HG02870 (cell line): ENCODE measurements around the gene MSS51.
"Not testable (repeated sequence)": the region's sequence is repeated elsewhere in the genome, so short reads cannot be mapped to it uniquely, and the experiment has no call there.

Source experiments
- ATAC-seq: cut with Tn5 transposase; IDR thresholded peaks from one replicate; pipeline ENCODE4 v1.9.1; 2021; ENCODE audit warnings: mild to moderate bottlenecking, moderate library complexity; ENCODE audit not compliant: unreplicated experiment

The MSS51 gene

DNA sequence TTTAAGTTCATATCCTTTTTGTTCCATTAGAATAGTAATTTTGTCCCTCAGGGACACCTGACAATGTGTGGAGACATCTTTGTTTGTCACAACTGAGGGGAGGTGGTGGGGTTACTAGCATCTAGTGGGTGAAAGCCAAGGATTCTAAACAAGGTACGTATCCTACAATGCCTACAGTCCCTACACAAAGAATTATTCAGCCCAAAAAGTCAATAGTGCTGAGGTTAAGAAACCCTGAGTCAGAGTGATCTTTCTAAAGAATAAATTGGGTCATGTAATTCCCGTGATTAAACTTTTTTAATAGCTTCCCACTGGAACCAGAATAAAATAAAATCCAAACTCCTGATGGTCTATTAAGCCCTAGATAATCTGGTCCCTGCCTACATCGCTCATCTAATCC, 16.8 kb downstream of the MSS51 start:
- no peak for ATAC-seq

DNA sequence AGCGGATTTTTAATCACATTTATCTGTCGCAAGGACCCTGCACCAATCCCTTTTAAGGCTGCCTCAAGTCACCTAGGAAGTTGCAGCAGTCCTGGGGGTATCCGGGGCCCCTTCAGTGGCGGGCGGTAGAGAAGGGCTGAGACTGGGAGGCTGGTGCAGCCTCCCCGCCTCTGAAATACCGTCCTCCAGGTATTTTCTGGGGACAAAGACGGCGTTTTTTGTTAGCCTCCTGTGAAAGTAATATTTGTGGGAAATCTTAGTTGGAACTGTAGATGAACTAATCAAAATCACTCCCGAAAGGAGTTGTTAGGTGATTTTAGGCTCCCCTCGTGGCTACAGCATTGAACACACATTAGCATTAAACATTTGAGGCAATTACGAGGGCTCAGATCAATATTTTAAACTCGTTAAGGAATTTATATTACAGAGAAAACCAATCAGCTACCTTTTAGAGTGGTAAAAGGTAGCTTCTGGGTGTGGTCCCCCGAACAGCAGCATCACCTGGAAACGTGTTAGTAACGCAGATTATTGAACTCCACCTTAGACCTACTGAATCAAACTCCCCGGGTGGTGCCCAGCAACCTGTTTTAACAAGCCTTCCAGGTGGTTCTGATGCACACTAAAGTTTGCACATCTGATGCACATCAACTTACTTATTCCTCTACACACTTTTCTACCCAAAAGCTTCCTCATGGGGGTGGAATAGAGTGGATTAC, 19.0 kb downstream of the MSS51 start:
- ATAC-seq: peak; percentile 24

DNA sequence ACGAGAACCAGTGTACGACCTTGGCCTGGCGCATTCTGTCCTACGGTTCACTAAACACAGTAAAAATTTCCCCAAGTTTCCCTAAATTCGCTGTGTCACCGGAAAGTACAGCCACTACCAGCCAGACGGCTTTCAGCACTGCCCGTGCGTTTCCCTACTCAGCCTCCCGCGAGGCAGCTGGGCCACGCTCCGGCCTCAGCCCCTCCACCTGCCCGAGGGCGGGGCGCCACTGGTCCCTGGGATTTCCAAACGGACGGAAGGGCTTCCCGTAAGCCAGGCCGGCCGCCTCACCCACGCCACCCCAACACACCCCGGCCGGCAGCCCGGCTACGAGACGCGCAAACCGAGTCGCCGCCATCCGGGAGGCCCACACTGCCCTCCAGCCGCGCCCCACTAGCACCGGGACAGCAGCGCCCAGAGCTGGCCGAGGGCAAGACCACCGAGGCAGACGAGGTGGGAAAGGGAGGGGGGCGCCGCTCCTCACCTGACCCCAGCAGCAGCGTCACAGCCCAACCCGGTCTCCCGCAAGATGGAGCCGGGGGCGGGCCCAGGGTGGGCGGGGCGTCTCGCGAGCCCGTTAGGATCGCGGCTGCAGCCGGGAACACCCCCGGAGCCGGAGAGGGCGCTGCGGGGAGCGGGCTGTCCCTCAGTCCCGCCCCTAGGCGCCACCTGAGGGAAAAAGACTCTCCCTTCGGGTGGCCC, 19.7 kb downstream of the MSS51 start, which contains the start of gene ANXA7:
ANXA7 (minus strand) TSS at position 531 of the 702 bp plus-strand sequence. CDS start 13,202 bp downstream, outside the sequence.
- ATAC-seq: peak; percentile 86

DNA sequence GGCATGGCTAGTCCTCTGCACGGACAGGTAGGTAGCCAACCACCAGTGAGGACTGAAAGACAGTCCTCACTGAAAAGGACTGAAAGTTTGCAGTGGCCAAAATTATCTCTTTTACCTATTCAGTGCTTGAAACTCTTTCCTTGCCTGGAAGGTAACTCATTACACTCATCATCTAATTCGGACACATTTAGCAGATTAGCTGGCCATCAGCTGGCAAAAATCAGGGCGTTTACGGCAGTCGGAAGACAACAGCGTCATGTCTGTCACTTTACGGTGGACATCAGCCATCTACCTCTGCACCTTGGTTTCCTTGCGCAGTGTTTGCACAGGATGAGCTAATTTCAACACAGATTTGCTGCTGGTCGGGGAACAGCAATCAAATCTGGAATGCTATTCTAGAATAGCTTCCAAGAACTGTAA, 20.2 kb downstream of the MSS51 start:
- ATAC-seq: peak; percentile 19

DNA sequence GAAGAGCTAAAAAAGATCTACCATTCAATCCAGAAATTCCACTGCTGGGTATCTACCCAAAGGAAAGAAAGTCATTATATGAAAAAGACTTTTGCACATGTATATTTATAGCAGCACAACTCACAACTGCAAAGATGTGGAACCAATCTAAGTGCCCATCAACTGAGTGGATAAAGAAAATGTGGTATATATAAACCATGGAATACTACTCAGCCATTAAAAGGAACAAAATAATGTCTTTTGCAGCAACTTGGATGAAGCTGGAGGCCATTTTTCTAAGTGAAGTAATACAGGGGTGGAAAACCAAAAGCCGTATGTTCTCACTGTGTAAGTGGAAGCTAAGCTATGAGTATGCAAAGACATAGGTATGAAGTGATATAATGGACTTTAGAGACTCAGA, 22.5 kb downstream of the MSS51 start:
- no peak for ATAC-seq

DNA sequence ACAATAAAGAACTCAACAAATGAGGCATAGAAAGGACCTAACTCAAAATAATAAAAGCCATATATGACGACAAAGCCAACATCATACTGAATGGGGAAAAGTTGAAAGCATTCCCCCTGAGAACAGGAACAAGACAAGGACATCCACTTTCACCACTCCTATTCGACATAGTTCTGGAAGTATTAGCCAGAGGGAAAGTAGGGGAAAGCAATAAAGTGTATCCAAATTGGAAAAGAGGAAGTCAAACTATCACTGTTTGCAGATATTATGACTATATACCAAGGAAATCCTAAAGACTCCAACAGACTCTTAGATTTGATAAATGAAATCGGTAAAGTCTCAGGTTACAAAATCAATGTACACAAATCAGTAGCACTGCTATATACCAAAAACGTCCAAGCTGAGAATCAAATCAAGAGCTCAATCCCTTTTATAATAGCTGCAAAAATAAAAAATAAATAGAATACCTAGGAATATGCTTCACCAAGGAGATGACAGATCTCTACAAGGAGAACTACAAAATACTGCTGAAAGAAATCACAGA, 24.3 kb downstream of the MSS51 start:
- no peak for ATAC-seq

DNA sequence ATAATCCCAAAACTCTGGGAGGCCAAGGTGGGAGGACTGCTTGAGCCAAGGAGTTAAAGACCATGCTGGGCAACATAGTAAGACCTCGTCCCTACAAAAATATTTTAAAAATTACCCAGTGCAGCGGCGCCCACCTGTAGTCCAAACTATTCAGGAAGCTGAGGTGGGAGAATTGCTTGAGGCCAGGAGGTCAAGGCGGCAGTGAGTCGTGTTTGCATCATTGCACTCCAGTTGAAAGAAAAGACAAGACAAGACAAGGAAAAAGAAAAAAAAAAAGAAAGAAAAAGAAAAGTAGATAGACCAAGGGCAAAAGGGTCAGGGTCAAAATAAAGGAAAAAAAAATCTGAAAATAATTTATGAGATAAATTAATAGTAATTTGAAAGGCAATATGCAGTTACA, 25.3 kb downstream of the MSS51 start:
- no peak for ATAC-seq

DNA sequence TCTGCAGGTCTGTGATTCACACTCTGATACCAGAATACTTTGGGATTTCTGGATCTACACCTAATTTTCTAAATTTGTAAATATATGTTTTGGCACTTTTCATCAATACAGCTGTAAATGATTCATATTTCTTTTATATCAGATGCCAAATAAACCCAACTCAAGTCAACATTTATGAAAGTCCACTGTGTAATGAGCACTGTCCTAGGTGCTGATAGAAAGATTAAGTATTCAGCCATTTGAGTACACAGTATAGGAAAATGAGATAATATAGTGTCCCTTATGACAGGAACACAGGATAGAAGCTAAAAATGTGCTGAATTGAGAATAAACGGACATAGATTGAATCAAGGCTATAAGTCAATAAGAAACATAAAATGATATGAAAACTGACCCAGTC, 25.9 kb downstream of the MSS51 start:
- no peak for ATAC-seq

DNA sequence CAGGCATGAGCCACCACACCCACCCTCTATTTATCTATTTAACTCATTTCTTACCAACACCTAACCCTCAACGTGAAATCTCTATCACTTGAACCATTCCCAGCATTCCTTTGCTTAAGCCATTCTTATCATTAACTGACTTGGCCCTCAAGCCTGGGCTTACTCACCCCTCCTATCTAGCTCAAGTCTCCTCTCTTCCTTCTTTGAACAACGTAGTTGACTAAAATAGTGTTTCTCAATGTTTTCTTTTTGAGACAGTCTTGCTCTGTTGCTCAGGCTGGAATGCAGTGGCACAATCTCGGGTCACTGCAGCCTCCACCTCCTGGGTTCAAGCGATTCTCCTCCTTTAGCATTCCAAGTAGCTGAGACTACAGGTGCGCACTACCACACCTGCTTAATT, 26.5 kb downstream of the MSS51 start:
- ATAC-seq: no peak

DNA sequence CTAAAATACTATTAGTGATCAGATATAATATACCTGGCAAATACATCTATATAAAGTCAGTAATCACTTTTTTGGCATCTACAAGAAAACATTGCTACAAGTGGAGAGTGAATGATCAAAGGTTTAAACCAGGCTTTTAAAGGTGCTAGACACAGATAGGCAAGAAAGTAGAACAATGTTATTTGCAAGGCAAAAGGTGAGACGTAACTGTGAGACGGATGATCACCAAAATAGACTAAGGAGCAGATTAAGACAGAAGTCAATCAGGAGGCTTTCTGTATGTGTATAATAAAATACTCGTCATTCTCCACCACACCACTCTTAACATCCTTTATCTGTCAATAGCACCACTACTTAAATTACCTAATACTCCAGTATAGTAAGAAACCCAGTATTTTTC, 27.8 kb downstream of the MSS51 start:
- no peak for ATAC-seq

DNA sequence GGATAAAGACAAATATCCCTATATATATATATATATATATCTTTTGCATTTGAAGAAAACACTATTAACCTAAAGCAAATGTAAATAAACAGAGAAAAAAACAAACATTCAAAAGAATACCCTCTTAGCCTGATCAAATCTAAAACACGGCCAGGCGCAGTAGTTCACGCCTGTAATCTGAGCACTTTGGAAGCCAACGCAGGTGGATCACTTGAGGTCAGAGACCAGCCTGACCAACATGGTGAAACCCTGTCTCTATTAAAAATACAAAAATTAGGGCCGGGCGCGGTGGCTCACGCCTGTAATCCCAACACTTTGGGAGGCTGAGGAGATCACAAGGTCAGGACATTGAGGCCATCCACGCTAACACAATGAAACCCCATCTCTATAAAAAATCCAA, 28.7 kb downstream of the MSS51 start:
- ATAC-seq: no peak

DNA sequence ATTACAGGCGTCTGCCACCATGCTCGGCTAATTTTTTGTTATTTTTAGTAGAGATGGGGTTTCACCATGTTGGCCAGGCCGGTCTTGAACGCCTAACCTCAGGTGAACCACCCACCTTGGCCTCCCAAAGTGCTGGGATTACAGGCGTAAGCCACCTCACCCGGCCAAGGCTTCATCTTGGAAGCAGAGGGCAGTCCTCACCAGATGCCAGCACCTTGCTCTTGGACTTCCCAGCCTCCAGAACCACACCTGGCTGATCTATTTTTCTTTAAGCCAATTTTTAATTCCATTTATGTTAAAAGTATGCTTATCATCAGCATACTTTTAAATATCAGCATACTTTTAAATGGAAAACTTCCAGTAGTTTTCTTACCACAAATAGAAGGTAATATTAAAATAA, 31.7 kb downstream of the MSS51 start:
- ATAC-seq: no peak

DNA sequence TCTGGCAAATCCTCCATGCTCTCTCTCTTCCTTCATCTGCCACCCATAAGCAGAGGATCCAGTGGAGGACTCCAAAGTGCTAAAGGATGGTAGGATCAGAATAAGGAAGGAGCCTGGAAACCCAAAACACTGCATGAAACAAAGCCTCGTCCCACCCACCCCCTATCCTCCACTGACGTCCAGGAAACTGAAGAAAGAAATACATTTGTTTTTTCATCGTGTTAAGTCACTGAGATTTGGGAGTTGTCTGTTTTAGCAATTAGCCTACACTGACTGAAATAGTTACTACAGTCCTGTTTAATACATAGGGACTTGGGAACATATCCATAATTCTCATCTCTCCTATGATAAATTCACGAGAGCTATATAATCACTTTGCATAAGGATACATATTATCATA, 34.3 kb downstream of the MSS51 start:
- no peak for ATAC-seq

DNA sequence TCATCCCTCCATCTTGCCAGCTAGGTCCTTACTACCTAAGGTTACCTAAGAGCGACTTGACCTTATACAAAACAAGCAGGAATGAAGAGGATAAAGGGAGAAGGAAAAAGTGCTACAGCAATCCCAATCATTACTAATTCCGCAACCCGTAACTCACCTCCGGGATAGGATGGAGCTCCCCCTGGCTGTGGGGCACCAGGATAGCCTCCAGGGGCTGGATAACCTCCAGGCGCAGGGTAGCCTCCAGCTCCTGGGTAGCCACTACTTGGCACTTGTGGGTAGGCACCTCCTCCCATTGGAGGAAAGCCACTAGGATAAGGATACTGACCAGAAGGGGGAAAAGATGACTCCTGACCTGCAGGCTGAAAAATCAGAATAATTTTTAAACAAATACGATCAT, 35.3 kb downstream of the MSS51 start:
- no peak for ATAC-seq

DNA sequence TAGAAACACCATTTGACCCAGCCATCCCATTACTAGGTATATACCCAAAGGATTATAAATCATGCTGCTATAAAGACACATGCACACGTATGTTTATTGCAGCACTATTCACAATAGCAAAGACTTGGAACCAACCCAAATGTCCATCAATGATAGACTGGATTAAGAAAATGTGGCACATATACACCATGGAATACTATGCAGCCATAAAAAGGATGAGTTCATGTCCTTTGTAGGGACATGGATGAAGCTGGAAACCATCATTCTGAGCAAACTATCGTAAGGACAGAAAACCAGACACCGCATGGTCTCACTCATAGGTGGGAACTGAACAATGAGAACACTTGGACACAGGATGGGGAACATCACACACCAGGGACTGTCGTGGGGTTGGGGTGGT, 39.0 kb downstream of the MSS51 start:
- not testable (repeated sequence) for ATAC-seq

DNA sequence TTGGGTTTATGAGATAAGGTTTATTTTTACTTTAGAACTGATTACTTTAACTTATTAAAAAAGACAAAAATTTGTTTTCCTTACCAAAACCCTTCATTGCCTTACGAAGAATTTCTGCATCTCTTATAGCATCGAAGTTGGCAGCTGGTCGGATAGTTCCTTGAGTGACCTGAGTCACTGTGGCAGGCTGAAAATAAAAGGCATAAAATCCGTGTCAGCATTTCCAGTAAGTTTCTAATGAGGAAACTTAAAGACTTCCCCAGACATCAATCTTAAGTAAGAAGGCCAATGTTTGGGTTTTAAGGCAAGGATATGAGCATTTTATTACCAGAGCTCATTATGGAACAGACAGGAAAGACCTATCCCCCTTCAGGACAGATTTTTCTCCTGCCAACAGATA, 45.1 kb downstream of the MSS51 start:
- no peak for ATAC-seq

DNA sequence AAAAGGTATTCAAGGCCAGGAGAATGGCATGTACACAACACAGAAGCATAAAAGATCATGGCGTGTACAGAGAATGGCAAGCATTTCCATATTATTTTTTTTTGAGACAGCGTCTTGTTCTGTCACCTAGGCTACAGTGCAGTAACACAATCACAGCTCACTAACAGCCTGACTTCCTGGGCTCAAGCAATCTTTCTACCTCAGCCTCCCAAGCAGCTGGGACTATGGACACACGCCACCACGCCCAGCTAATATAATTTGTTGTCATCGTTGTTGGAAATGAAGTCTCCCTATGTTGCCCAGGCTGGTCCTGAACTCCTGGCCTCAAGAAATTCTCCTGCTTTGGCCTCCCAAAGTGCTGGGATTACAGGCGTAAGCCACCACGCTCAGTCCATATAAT, 46.8 kb downstream of the MSS51 start:
- no peak for ATAC-seq

DNA sequence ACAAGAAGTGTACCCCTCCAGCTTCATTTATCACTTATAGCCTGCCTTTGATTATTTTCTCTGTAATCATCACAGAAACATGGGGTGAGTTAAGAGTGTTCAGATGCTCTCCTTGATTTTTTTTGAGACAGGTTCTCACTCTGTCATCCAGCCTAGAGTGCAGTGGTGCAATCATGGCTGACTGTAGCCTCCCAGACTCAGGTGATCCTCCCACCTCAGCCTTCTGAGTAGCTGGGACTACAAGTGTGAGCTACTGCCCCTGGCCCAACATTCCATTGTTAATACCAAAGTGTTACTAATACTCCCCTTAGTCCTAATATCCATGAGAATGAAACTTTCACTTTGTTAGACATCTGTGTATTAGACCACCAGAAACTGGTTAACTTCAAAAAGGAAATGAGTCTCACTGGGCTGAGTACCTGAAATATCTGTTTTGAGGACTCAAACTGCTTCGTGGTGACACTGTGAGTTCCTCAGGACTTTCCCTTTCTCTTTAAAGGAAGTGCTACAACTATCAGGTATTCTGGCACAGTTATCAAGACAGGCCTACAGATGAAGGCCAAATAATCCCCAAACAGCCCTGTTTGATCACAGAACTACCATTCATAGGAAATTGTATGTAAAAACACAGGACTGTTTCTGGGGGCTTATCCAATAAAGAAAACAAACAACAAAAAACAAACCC, 54.2 kb downstream of the MSS51 start:
- no peak for ATAC-seq

DNA sequence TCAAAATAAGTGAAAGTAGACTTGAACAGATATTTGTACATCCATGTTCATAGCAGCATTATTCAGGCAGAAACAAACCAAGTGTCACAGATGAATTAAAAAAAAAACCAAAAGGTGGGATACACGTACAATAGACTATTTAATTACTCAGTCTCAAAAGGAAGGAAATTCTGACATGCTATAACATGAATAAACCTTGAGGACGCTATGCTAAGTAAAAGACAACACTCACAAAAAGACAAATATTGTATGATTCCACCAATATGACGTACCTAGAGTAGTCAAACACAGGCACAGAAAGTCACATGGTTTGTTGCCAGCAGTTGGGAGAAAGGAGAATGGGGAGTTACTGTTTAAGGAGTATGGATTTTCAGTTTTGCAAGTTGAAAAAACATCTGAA, 56.7 kb downstream of the MSS51 start:
- ATAC-seq: no peak
